H9 (cell line): Measurements from ENCODE around the gene DGKH. TPM values are rescaled to one million over a fixed set of nuclear protein-coding genes. Genes with fewer than 3 reads are reported as not detected.

Experiments
- DNase-seq: peaks from one replicate; pipeline ENCODE4 v3.0.0-alpha.2; 2017
- H2AFZ ChIP-seq: one replicate; pipeline ENCODE4 v1.6.1; 2013; ENCODE audit warnings: mild to moderate bottlenecking, low read length, control low read depth, moderate library complexity
- H2AK5ac ChIP-seq: 2 replicates; pipeline ENCODE4 v1.6.1; 2013; ENCODE audit warnings: low read length, control low read depth, mixed read lengths; ENCODE audit not compliant: insufficient read length
- H2BK120ac ChIP-seq: one replicate; pipeline ENCODE4 v1.6.1; 2013; ENCODE audit warnings: low read depth, mild to moderate bottlenecking, low read length, control low read depth, inconsistent platforms; ENCODE audit not compliant: poor library complexity, severe bottlenecking
- H2BK12ac ChIP-seq: 2 replicates; pipeline ENCODE4 v1.6.1; 2013; ENCODE audit warnings: low read length, control low read depth, mixed read lengths, low read depth; ENCODE audit not compliant: insufficient read length
- H2BK15ac ChIP-seq: 2 replicates; pipeline ENCODE4 v1.6.1; 2013; ENCODE audit warnings: low read depth, low read length, control low read depth
- H2BK20ac ChIP-seq: one replicate; pipeline ENCODE4 v1.6.1; 2013; ENCODE audit warnings: low read depth, mild to moderate bottlenecking, low read length, control low read depth, inconsistent platforms; ENCODE audit not compliant: poor library complexity, severe bottlenecking
- H2BK5ac ChIP-seq: 2 replicates; pipeline ENCODE4 v1.6.1; 2013; ENCODE audit warnings: low read length, control low read depth, mixed read lengths; ENCODE audit not compliant: insufficient read length
- H3K14ac ChIP-seq: 2 replicates; pipeline ENCODE4 v1.6.1; 2013; ENCODE audit warnings: low read length, control low read depth; ENCODE audit not compliant: insufficient read depth
- H3K18ac ChIP-seq: 2 replicates; pipeline ENCODE4 v1.6.1; 2013; ENCODE audit warnings: low read depth, mild to moderate bottlenecking, mixed read lengths, low read length, control low read depth; ENCODE audit not compliant: insufficient read length
- H3K23ac ChIP-seq: 2 replicates; pipeline ENCODE4 v1.6.1; 2013; ENCODE audit warnings: low read length, control low read depth, mixed read lengths, low read depth; ENCODE audit not compliant: insufficient read length
- H3K23me2 ChIP-seq: 2 replicates; pipeline ENCODE4 v1.6.1; 2013; ENCODE audit warnings: low read depth, mild to moderate bottlenecking, mixed read lengths, low read length, control low read depth; ENCODE audit not compliant: insufficient read length, poor library complexity, severe bottlenecking
- H3K27ac ChIP-seq: 2 replicates; pipeline ENCODE4 v1.5.1; 2013; ENCODE audit warnings: low read length, control low read depth, mixed read lengths, low read depth; ENCODE audit not compliant: insufficient read length
- H3K27me3 ChIP-seq: 2 replicates; pipeline ENCODE4 v1.6.1; 2013; ENCODE audit warnings: low read length, control low read depth, inconsistent platforms; ENCODE audit not compliant: insufficient read depth
- H3K4ac ChIP-seq: 2 replicates; pipeline ENCODE4 v1.6.1; 2013; ENCODE audit warnings: low read depth, mild to moderate bottlenecking, control low read depth, inconsistent platforms, low read length, moderate library complexity
- H3K4me1 ChIP-seq: 2 replicates; pipeline ENCODE4 v1.6.1; 2013; ENCODE audit warnings: low read length, control low read depth, inconsistent platforms; ENCODE audit not compliant: insufficient read depth
- H3K4me2 ChIP-seq: 2 replicates; pipeline ENCODE4 v1.6.1; 2013; ENCODE audit warnings: low read length, control low read depth, mixed read lengths; ENCODE audit not compliant: insufficient read length, insufficient read depth
- H3K56ac ChIP-seq: 2 replicates; pipeline ENCODE4 v1.6.1; 2013; ENCODE audit warnings: low read depth, mild to moderate bottlenecking, mixed read lengths, low read length, control low read depth; ENCODE audit not compliant: insufficient read length
- H3K79me1 ChIP-seq: 2 replicates; pipeline ENCODE4 v1.6.1; 2013; ENCODE audit warnings: low read depth, mild to moderate bottlenecking, moderate library complexity, low read length, control low read depth, inconsistent platforms; ENCODE audit not compliant: insufficient read depth, poor library complexity, severe bottlenecking
- H3K79me2 ChIP-seq: 2 replicates; pipeline ENCODE4 v1.6.1; 2013; ENCODE audit warnings: low read length, control low read depth, inconsistent platforms; ENCODE audit not compliant: insufficient read depth
- H3K9ac ChIP-seq: 2 replicates; pipeline ENCODE4 v1.6.1; 2013; ENCODE audit warnings: low read length, control low read depth, mixed read lengths; ENCODE audit not compliant: insufficient read length; ENCODE audit errors: extremely low read depth
- H3K9me3 ChIP-seq: one replicate; pipeline ENCODE4 v1.6.1; 2013; ENCODE audit warnings: low read depth, low read length, inconsistent platforms; ENCODE audit not compliant: control insufficient read depth
- H3T11ph ChIP-seq: one replicate; pipeline ENCODE4 v1.6.1; 2013; ENCODE audit warnings: mild to moderate bottlenecking, low read length, control low read depth, inconsistent platforms
- H4K20me1 ChIP-seq: one replicate; pipeline ENCODE4 v1.6.1; 2013; ENCODE audit not compliant: control insufficient read depth, insufficient read length, insufficient read depth
- H4K5ac ChIP-seq: 2 replicates; pipeline ENCODE4 v1.6.1; 2013; ENCODE audit warnings: low read depth, mild to moderate bottlenecking, mixed read lengths, low read length, control low read depth; ENCODE audit not compliant: insufficient read length
- H4K8ac ChIP-seq: replicated peaks from 2 replicates; pipeline ENCODE4 v1.6.1; 2013; ENCODE audit warnings: low read length, control low read depth, mixed read lengths, low read depth; ENCODE audit not compliant: insufficient read length
- H4K91ac ChIP-seq: 2 replicates; pipeline ENCODE4 v1.6.1; 2013; ENCODE audit warnings: low read depth, mild to moderate bottlenecking, moderate library complexity, mixed read lengths, low read length, control low read depth; ENCODE audit not compliant: insufficient read length
- H3K27ac Mint-ChIP-seq, 3 experiments: 2 replicates in 2 of 3; 3 replicates in 1 of 3; pipeline ENCODE4 v1.8.0; 2020 to 2021; ENCODE audit warnings: mixed read lengths in 3 of 3, mild to moderate bottlenecking in 1 of 3, moderate library complexity in 1 of 3
- H3K27me3 Mint-ChIP-seq: 2 replicates; pipeline ENCODE4 v1.8.0; 2021; ENCODE audit warnings: low read depth, mild to moderate bottlenecking, moderate library complexity, mixed read lengths
- H3K36me3 Mint-ChIP-seq, 3 experiments: 2 replicates in 2 of 3; 3 replicates in 1 of 3; pipeline ENCODE4 v1.8.0; 2020 to 2021; ENCODE audit warnings: low read depth in 3 of 3, mixed read lengths in 3 of 3; ENCODE audit not compliant: insufficient read depth in 1 of 3
- H3K4me1 Mint-ChIP-seq, 2 experiments: 2 replicates each; pipeline ENCODE4 v1.8.0; 2020; ENCODE audit warnings: mixed read lengths in 2 of 2
- H3K4me3 Mint-ChIP-seq, 2 experiments: 2 replicates in 1 of 2; 3 replicates in 1 of 2; pipeline ENCODE4 v1.8.0; 2020 to 2021; ENCODE audit warnings: mild to moderate bottlenecking in 2 of 2, mixed read lengths in 2 of 2, moderate library complexity in 1 of 2
- H3K9me3 Mint-ChIP-seq, 2 experiments: 2 replicates in 1 of 2; 3 replicates in 1 of 2; pipeline ENCODE4 v1.8.0; 2020; ENCODE audit warnings: mild to moderate bottlenecking in 2 of 2, mixed read lengths in 2 of 2, moderate library complexity in 1 of 2
- WGBS: extraction: QIAGEN DNeasy Blood & Tissue Kit; methylation state at CpG from one replicate; pipeline ENCODE4 v1.1.7; 2013; ENCODE audit warnings: missing lambda C conversion rate, low lambda C conversion rate, mixed read lengths; ENCODE audit not compliant: insufficient read length; ENCODE audit errors: extremely low coverage; 5-methylcytosine and 5-hydroxymethylcytosine counted together
- total RNA-seq: library from RNA; stranded (reverse); gene quantifications from 2 replicates; pipeline ENCODE4 v1.2.1, GENCODE V29; 2021
- TF ChIP-seq, protein P1 (sequence below): fragments of 200-600 bp; sonication (generic); conservative IDR thresholded peaks from 3 replicates; pipeline ENCODE4 v1.8.0; 2021; ENCODE audit warnings: antibody characterized with exemption, mild to moderate bottlenecking

DGKH gene
- total RNA-seq, 1 experiment from 2014 or later: 8.6 TPM

DNA sequence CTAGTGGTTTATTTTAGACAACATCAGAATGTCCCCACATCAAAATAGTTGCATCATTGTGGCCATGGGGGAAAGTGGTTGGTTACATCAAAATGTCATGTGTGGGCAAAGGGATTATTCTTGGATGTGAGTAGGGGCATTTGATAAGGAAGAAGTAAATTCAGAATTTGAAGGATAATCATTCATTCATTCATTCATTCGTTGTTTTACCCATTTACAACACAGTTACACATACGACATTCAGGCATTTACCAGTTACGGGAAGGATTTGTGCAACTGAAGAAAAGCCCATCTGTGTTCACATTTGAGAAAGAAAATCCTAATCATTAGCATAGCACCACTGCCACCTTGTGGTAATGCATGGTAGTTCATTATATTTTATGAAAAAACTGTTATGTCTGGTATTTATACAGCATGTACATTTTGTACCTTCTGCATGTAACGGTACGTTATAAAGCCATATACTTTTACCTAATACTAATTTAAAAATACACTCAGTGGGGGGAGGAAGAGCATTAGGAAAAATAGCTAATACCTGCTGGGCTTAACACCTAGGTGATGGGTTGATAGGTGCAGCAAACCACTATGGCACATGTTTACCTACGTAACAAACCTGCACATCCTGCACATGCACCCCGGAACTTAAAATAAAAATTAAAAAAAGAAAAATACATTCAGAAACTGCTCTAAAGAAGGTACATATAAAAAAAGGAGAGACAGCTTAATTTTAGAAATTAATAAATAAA, 62.1 kb downstream of the DGKH start:
- Histone ChIP-seq H3K79me2 (no peaks in the 10 kb centered on the region), H2AK5ac (no peak overlapping the region), H3K14ac (no peak overlapping the region), H2BK12ac (no peak overlapping the region), H2AFZ (no peak overlapping the region), H3K23ac (no peak overlapping the region), H3K4me2 (no peak overlapping the region), H2BK5ac (no peak overlapping the region), H2BK20ac (no peak overlapping the region), H4K8ac (no peak overlapping the region), H3K27ac (no peak overlapping the region), H3K23me2 (no peaks in the 10 kb centered on the region), H3K9ac (no peak overlapping the region), H4K20me1 (no peaks in the 10 kb centered on the region), H3K18ac (no peak overlapping the region), H3K4ac (no peak overlapping the region), H3K56ac (no peak overlapping the region), H3K4me1 (no peaks in the 10 kb centered on the region; the same call in 1 of the 2 replicates), H2BK15ac (no peak overlapping the region), H3K9me3 (no peaks in the 10 kb centered on the region), H3K79me1 (peaks cover 2% of the 10 kb centered on the region), H2BK120ac (no peak overlapping the region), H3T11ph (no peak overlapping the region), H4K5ac (no peak overlapping the region), H3K27me3 (no peaks in the 10 kb centered on the region), H4K91ac (no peak overlapping the region)
- Mint-ChIP-seq H3K4me1 (peaks cover 11 to 14% of the 10 kb centered on the region in 2 experiments), H3K9me3 (peaks cover 0 to 4% of the 10 kb centered on the region in 2 experiments; a peak in 1 of 5 replicates), H3K27ac (no peak overlapping the region), H3K4me3 (no peak overlapping the region), H3K36me3 (peaks cover 0 to 5% (median 0%) of the 10 kb centered on the region in 3 experiments; a peak in 1 of 7 replicates), H3K27me3 (no peaks in the 10 kb centered on the region)
- no peak for DNase-seq
- WGBS: no CpG with 5 or more reads among the region's 7 CpGs
- TF ChIP-seq, protein P1, sequence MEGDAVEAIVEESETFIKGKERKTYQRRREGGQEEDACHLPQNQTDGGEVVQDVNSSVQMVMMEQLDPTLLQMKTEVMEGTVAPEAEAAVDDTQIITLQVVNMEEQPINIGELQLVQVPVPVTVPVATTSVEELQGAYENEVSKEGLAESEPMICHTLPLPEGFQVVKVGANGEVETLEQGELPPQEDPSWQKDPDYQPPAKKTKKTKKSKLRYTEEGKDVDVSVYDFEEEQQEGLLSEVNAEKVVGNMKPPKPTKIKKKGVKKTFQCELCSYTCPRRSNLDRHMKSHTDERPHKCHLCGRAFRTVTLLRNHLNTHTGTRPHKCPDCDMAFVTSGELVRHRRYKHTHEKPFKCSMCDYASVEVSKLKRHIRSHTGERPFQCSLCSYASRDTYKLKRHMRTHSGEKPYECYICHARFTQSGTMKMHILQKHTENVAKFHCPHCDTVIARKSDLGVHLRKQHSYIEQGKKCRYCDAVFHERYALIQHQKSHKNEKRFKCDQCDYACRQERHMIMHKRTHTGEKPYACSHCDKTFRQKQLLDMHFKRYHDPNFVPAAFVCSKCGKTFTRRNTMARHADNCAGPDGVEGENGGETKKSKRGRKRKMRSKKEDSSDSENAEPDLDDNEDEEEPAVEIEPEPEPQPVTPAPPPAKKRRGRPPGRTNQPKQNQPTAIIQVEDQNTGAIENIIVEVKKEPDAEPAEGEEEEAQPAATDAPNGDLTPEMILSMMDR: peak; percentile 85
